ENCODE results near the gene TNS3. TPM values are rescaled to one million over a fixed set of nuclear protein-coding genes. Genes with fewer than 3 reads are reported as not detected.

TNS3 gene
- polyA plus RNA-seq, 1 of the 3 experiments (the other 2 are of a cell fraction): 72.3 TPM

- H3K36me3 ChIP-seq (replicated peaks in 1 of 2; ENCODE audit: control insufficient read depth in 1 of 2, insufficient read depth in 2 of 2, low read length in 1 of 2): peaks cover 10 to 54% of the 10 kb centered on the region in 2 experiments
- H4K20me1 ChIP-seq (ENCODE audit: insufficient read depth): peaks cover 39% of the 10 kb centered on the region
- no peak overlapping the region for H3K4me2 ChIP-seq
- H3K9me3 ChIP-seq: no peaks in the 10 kb centered on the region
- H3K4me3 ChIP-seq (ENCODE audit: low read depth in 2 of 2, low read length in 1 of 2): no peak overlapping the region
- CTCF ChIA-PET: interaction anchor here (0.7 to 1.7 kb wide), 3 partner anchors 12 to 102 kb away, joined by 3 to 6 read pairs (median 4); no protein-coding TSS in a partner anchor
- H3K9me2 ChIP-seq: no peaks in the 10 kb centered on the region
- POLR2A ChIA-PET: no interaction called here
- no peak overlapping the region for H3K9ac ChIP-seq
- DNase-seq: no peak
- H3K27ac ChIP-seq (ENCODE audit: low read depth in 2 of 2, low read length in 1 of 2): no peak overlapping the region
- peaks cover 3% of the 10 kb centered on the region for H3F3A ChIP-seq (replicated peaks; ENCODE audit: insufficient read depth)
- no peak overlapping the region for H2AFZ ChIP-seq (ENCODE audit: low read depth)
- peaks cover 0 to 12% of the 10 kb centered on the region in 2 experiments; a peak in 2 of 4 replicates for H3K4me1 ChIP-seq (ENCODE audit: control insufficient read depth in 1 of 2, insufficient read depth in 2 of 2, low read depth in 1 of 2, low read length in 1 of 2)
- TF ChIP-seq MAX (IDR thresholded peaks at IDR 0.05; ENCODE audit: low read depth) (no peak), MXI1 (IDR thresholded peaks at IDR 0.05; ENCODE audit: low read depth, low read length) (no peak), GABPA (IDR thresholded peaks at IDR 0.05; ENCODE audit: low read depth) (no peak), SMC3 (IDR thresholded peaks at IDR 0.05; ENCODE audit: low read depth, low read length) (no peak), MEF2A (IDR thresholded peaks at IDR 0.05; ENCODE audit: borderline replicate concordance, low read depth) (no peak), CHD2 (IDR thresholded peaks at IDR 0.05; ENCODE audit: low read length, partially characterized antibody) (no peak), PBX3 (IDR thresholded peaks at IDR 0.05) (no peak), TAF1 (IDR thresholded peaks at IDR 0.05; ENCODE audit: borderline replicate concordance, low read depth, low read length) (no peak), JUND (IDR thresholded peaks at IDR 0.05) (no peak), POLR2AphosphoS5 (IDR thresholded peaks at IDR 0.05; ENCODE audit: low read depth, low read length) (no peak), FOSL2 (IDR thresholded peaks at IDR 0.05; ENCODE audit: borderline replicate concordance, low read depth) (no peak), FOXM1 (IDR thresholded peaks at IDR 0.05; ENCODE audit: low read depth) (no peak), IRF3 (IDR thresholded peaks at IDR 0.05; ENCODE audit: low read depth, low read length) (no peak), USF2 (IDR thresholded peaks at IDR 0.05; ENCODE audit: borderline replicate concordance, low read depth, low read length) (no peak), NFIC (IDR thresholded peaks at IDR 0.05; ENCODE audit: borderline replicate concordance) (no peak)
- H3K79me2 ChIP-seq (ENCODE audit: insufficient read depth): no peaks in the 10 kb centered on the region
- H3K27me3 ChIP-seq (ENCODE audit: insufficient read depth): no peaks in the 10 kb centered on the region
- 92% methylated on average over 14 of the region's 18 CpGs for WGBS (ENCODE audit: low lambda C conversion rate)
Measured at GRCh38 chr7:47368190-47368812, 213.6 kb downstream of the TNS3 start.

Data from SK-N-SH (cell line).